Prostate gland (tissue), 2 donors: ENCODE results near the gene MRPL10. TPM values are rescaled to one million over a fixed set of nuclear protein-coding genes. Genes with fewer than 3 reads are reported as not detected.

Experiments used
- DNase-seq: peaks from one replicate; pipeline ENCODE4 v3.0.0-alpha.2; 2019; ENCODE audit warnings: low spot score
- H3K27ac ChIP-seq, 2 donors: fragments of 200-600 bp; sonication (generic); 2 replicates each; pipeline ENCODE4 v1.5.1; 2017 to 2019
- H3K27me3 ChIP-seq: fragments of 200-600 bp; sonication (generic); replicated peaks from 2 replicates; pipeline ENCODE4 v1.5.1; 2019; ENCODE audit not compliant: insufficient read depth
- H3K36me3 ChIP-seq, 2 donors: fragments of 200-600 bp; sonication (generic); 1 replicate in 1 of 2; 2 replicates in 1 of 2; pipeline versions ENCODE4 v1.5.1 to v1.8.1; 2017 to 2019
- H3K4me1 ChIP-seq: fragments of 200-600 bp; sonication (generic); replicated peaks from 2 replicates; pipeline ENCODE4 v1.5.1; 2019
- H3K4me3 ChIP-seq, 2 donors: fragments of 200-600 bp; sonication (generic); 2 replicates each; pipeline ENCODE4 v1.5.1; 2017 to 2019
- H3K9me3 ChIP-seq: fragments of 200-600 bp; sonication (generic); 2 replicates; pipeline ENCODE4 v1.5.1; 2017
- POLR2A ChIP-seq: fragments of 450-650 bp; IDR thresholded peaks from one replicate; pipeline ENCODE4 v1.6.1; 2016; ENCODE audit warnings: antibody characterized with exemption, mild to moderate bottlenecking
- POLR2AphosphoS5 ChIP-seq: sonication (generic); formaldehyde crosslinking; IDR thresholded peaks from one replicate; pipeline ENCODE4 v1.6.1; 2017; ENCODE audit warnings: antibody characterized with exemption
- WGBS: methylation state at CpG from one replicate; pipeline ENCODE4 v1.1.5; 2018; 5-methylcytosine and 5-hydroxymethylcytosine counted together
- intact Hi-C: fragments of 100-400 bp; cut with DNase I; formaldehyde crosslinking; loops from one replicate; pipeline ENCODE4 v1.14.2; 2022
- total RNA-seq, 2 donors: library from RNA; depleted of rRNA; stranded (reverse); fragments of >200 nt; gene quantifications; one replicate each; pipeline ENCODE4 v1.1.0, GENCODE V29; 2016
- TF ChIP-seq, protein P1 (sequence below), 4 experiments: fragments of 200-600 bp in 2 of 4; fragments of 450-650 bp in 2 of 4; sonication (generic) in 2 of 4; IDR thresholded peaks; 1 replicate in 3 of 4; 2 replicates in 1 of 4; pipeline ENCODE4 v1.5.1; 2016 to 2019; ENCODE audit warnings: antibody characterized with exemption in 4 of 4, mild to moderate bottlenecking in 2 of 4, moderate library complexity in 2 of 4

The MRPL10 gene
- total RNA-seq, 2 donors from 2014 or later, result 46.6 to 47.0 TPM

DNA sequence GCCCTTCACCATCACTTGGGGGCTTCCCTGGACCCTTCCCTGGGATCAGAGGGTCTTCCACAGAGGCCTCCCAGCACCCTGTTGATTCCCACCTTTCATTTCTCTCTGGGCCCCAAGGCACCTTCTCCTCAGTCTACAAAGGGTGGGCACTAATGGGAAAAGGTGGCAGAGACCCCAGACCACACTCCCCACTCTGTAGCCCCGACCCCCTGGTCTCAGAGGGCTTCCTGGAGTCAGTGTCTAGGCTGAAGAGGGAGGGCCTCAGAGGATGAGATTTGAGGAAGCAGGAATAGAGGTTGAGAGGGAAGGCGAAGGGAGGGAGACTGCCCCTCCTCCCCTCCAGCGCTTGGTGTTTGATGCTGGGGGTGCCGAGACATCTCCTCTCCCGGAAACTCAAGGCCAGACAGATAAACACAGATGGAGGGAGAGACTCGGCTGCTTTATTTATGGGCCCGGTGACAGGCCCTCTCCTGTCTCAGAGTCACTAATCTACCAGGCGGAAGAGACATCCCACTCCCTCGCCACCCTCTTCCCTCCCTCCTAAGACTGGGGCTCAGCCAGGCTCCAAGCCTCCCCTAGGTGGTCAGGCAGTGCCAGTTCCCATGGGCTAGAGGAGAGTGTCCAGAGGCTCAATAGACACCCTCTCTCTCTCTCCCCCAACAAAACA lies 46.2 kb upstream of the MRPL10 start:
- TF ChIP-seq POLR2A, result no peak
- Histone ChIP-seq H3K4me3 (no peak overlapping the region), H3K36me3 (no peaks in the 10 kb centered on the region), H3K27me3 (peaks cover 4% of the 10 kb centered on the region), H3K9me3 (no peaks in the 10 kb centered on the region), H3K27ac (no peak overlapping the region), H3K4me1 (peaks cover 7% of the 10 kb centered on the region)
- WGBS, result 36% methylated on average over 9 of the region's 9 CpGs
- no peak for DNase-seq
- intact Hi-C loops, result no loop called here

- Histone ChIP-seq H3K4me3 (no peak overlapping the region), H3K4me1 (peaks cover 5% of the 10 kb centered on the region), H3K36me3 (no peaks in the 10 kb centered on the region), H3K27ac (no peak overlapping the region), H3K9me3 (no peaks in the 10 kb centered on the region), H3K27me3 (peaks cover 5% of the 10 kb centered on the region)
- TF ChIP-seq POLR2A (no peak), POLR2AphosphoS5 (no peak)
- TF ChIP-seq, protein P1, sequence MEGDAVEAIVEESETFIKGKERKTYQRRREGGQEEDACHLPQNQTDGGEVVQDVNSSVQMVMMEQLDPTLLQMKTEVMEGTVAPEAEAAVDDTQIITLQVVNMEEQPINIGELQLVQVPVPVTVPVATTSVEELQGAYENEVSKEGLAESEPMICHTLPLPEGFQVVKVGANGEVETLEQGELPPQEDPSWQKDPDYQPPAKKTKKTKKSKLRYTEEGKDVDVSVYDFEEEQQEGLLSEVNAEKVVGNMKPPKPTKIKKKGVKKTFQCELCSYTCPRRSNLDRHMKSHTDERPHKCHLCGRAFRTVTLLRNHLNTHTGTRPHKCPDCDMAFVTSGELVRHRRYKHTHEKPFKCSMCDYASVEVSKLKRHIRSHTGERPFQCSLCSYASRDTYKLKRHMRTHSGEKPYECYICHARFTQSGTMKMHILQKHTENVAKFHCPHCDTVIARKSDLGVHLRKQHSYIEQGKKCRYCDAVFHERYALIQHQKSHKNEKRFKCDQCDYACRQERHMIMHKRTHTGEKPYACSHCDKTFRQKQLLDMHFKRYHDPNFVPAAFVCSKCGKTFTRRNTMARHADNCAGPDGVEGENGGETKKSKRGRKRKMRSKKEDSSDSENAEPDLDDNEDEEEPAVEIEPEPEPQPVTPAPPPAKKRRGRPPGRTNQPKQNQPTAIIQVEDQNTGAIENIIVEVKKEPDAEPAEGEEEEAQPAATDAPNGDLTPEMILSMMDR (IDR thresholded peaks at IDR 0.05), result no peak
- DNase-seq, result no peak
- 50% methylated on average over 11 of the region's 11 CpGs for WGBS
- intact Hi-C loops, result no loop called here
Measured at GRCh38 chr17:47875011-47875985, 44.0 kb upstream of the MRPL10 start.

GRCh38 chr17:47873200-47874090 lies 42.1 kb upstream of the MRPL10 start:
- WGBS, result 69% methylated on average over 4 of the region's 4 CpGs
- H3K27me3 ChIP-seq, result peaks cover 5% of the 10 kb centered on the region
- H3K4me3 ChIP-seq, result no peak overlapping the region
- no peaks in the 10 kb centered on the region for H3K9me3 ChIP-seq
- DNase-seq, result no peak
- intact Hi-C loops, result no loop called here
- peaks cover 5% of the 10 kb centered on the region for H3K4me1 ChIP-seq
- TF ChIP-seq POLR2A (no peak), POLR2AphosphoS5 (no peak)
- TF ChIP-seq, protein P1 (IDR thresholded peaks at IDR 0.05), result no peak
- H3K36me3 ChIP-seq, result no peaks in the 10 kb centered on the region
- no peak overlapping the region for H3K27ac ChIP-seq

- no peaks in the 10 kb centered on the region for H3K9me3 ChIP-seq
- H3K4me3 ChIP-seq, result no peak overlapping the region
- H3K36me3 ChIP-seq, result no peaks in the 10 kb centered on the region
- WGBS, result 51% methylated on average over 14 of the region's 15 CpGs
- peaks cover 5% of the 10 kb centered on the region for H3K4me1 ChIP-seq
- intact Hi-C loops, result no loop called here
- no peak for DNase-seq
- H3K27ac ChIP-seq, result no peak overlapping the region
- TF ChIP-seq POLR2A, result no peak
- TF ChIP-seq, protein P1 (IDR thresholded peaks at IDR 0.05), result no peak
- H3K27me3 ChIP-seq, result peaks cover 5% of the 10 kb centered on the region
Measured at GRCh38 chr17:47872651-47873161, 41.4 kb upstream of the MRPL10 start.
